ENCODE data around the gene MTHFD2L.

Gene MTHFD2L

GRCh38 chr4:74287791-74288190, 129.9 kb downstream of the MTHFD2L start:
- no peaks in the 10 kb centered on the region for H3K9me2 ChIP-seq (replicated peaks; ENCODE audit: insufficient read depth, low read length)
- no peaks in the 10 kb centered on the region for H3F3A ChIP-seq (ENCODE audit: insufficient read depth)
- H3K79me2 ChIP-seq (ENCODE audit: insufficient read depth, low read length), result no peaks in the 10 kb centered on the region
- H2AFZ ChIP-seq (ENCODE audit: low read depth, low read length, severe bottlenecking), result no peak overlapping the region
- no peak overlapping the region for H3K27ac ChIP-seq (ENCODE audit: low read depth, low read length)
- no peaks in the 10 kb centered on the region for H3K27me3 ChIP-seq (ENCODE audit: low read length)
- H3K4me2 ChIP-seq (ENCODE audit: low read depth, low read length, poor library complexity, severe bottlenecking), result no peak overlapping the region
- H3K9me3 ChIP-seq (ENCODE audit: insufficient read depth, low read length), result no peaks in the 10 kb centered on the region
- no peak overlapping the region for H3K9ac ChIP-seq (ENCODE audit: low read length)
- H4K20me1 ChIP-seq (ENCODE audit: low read depth, low read length), result no peaks in the 10 kb centered on the region
- no peaks in the 10 kb centered on the region for H3K36me3 ChIP-seq (ENCODE audit: low read length)
- TF ChIP-seq, protein P1, sequence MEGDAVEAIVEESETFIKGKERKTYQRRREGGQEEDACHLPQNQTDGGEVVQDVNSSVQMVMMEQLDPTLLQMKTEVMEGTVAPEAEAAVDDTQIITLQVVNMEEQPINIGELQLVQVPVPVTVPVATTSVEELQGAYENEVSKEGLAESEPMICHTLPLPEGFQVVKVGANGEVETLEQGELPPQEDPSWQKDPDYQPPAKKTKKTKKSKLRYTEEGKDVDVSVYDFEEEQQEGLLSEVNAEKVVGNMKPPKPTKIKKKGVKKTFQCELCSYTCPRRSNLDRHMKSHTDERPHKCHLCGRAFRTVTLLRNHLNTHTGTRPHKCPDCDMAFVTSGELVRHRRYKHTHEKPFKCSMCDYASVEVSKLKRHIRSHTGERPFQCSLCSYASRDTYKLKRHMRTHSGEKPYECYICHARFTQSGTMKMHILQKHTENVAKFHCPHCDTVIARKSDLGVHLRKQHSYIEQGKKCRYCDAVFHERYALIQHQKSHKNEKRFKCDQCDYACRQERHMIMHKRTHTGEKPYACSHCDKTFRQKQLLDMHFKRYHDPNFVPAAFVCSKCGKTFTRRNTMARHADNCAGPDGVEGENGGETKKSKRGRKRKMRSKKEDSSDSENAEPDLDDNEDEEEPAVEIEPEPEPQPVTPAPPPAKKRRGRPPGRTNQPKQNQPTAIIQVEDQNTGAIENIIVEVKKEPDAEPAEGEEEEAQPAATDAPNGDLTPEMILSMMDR (IDR thresholded peaks at IDR 0.05; ENCODE audit: insufficient read depth, low read length, poor library complexity, severe bottlenecking), result no peak
- TF ChIP-seq EZH2phosphoT487 (conservative IDR thresholded peaks at IDR 0.05; ENCODE audit: low read length), result no peak
- H3K4me3 ChIP-seq (ENCODE audit: insufficient read depth, low read length, poor library complexity, severe bottlenecking), result no peak overlapping the region

GRCh38 chr4:74291471-74291870, 133.6 kb downstream of the MTHFD2L start:
- no peak overlapping the region for H3K4me3 ChIP-seq (ENCODE audit: insufficient read depth, low read length, poor library complexity, severe bottlenecking)

DNA sequence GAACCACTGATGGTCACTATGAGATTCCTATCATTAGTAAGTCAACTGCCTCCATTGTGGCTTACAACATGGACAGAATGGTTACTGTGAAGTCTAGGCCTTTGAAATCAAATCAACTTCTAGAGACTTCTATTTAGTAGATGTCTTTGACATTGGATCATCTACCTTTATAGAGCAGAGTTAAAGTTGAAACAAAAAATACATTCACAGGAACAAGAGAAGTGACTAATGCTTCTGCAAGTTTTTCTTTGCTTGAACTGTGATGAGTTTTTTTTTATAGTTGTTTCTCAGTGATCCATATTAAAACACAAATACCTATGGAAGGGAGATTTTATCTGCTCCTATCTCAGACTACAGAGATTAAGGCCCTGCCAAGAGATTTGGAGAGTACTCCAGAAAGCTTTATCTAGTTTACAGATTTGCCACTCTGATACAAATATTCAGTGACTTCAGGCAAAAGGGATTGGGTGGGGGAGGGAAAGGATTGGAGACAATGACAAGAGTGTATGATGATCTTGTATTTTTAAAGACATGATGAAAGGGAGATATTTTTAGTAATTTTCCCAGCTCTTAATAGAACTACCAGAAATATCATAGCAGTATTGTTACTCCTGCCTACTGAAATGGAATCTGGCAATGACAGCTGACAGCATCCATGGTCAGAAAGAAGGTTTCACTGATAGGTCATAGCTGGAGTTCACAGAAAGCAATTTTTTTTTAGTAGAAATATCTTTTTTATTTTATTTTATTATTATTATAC, 134.4 kb downstream of the MTHFD2L start:
- TF ChIP-seq, protein P1 (IDR thresholded peaks at IDR 0.05; ENCODE audit: insufficient read depth, low read length, poor library complexity, severe bottlenecking), result no peak
- TF ChIP-seq EZH2phosphoT487 (conservative IDR thresholded peaks at IDR 0.05; ENCODE audit: low read length), result no peak

More at GRCh38 chr4:74291471-74291870, 133.6 kb downstream of the MTHFD2L start:
- Histone ChIP-seq H3K27me3 (ENCODE audit: low read length) (no peaks in the 10 kb centered on the region), H2AFZ (ENCODE audit: low read depth, low read length, severe bottlenecking) (no peak overlapping the region), H3K9me2 (replicated peaks; ENCODE audit: insufficient read depth, low read length) (no peaks in the 10 kb centered on the region), H3K36me3 (ENCODE audit: low read length) (no peaks in the 10 kb centered on the region), H3K4me2 (ENCODE audit: low read depth, low read length, poor library complexity, severe bottlenecking) (no peak overlapping the region), H3F3A (ENCODE audit: insufficient read depth) (no peaks in the 10 kb centered on the region), H3K9ac (ENCODE audit: low read length) (no peak overlapping the region), H4K20me1 (ENCODE audit: low read depth, low read length) (no peaks in the 10 kb centered on the region), H3K79me2 (ENCODE audit: insufficient read depth, low read length) (no peaks in the 10 kb centered on the region), H3K9me3 (ENCODE audit: insufficient read depth, low read length) (no peaks in the 10 kb centered on the region), H3K27ac (ENCODE audit: low read depth, low read length) (no peak overlapping the region)
- TF ChIP-seq EZH2phosphoT487 (conservative IDR thresholded peaks at IDR 0.05; ENCODE audit: low read length), result no peak
- TF ChIP-seq, protein P1 (IDR thresholded peaks at IDR 0.05; ENCODE audit: insufficient read depth, low read length, poor library complexity, severe bottlenecking), result no peak

More for the DNA sequence above, 134.4 kb downstream of the MTHFD2L start:
- Histone ChIP-seq H3K79me2 (ENCODE audit: insufficient read depth, low read length) (no peaks in the 10 kb centered on the region), H3K4me2 (ENCODE audit: low read depth, low read length, poor library complexity, severe bottlenecking) (no peak overlapping the region), H4K20me1 (ENCODE audit: low read depth, low read length) (no peaks in the 10 kb centered on the region), H3K9me3 (ENCODE audit: insufficient read depth, low read length) (no peaks in the 10 kb centered on the region), H3K9me2 (replicated peaks; ENCODE audit: insufficient read depth, low read length) (no peaks in the 10 kb centered on the region), H3K27me3 (ENCODE audit: low read length) (no peaks in the 10 kb centered on the region), H2AFZ (ENCODE audit: low read depth, low read length, severe bottlenecking) (no peak overlapping the region), H3K36me3 (ENCODE audit: low read length) (no peaks in the 10 kb centered on the region), H3K9ac (ENCODE audit: low read length) (no peak overlapping the region), H3F3A (ENCODE audit: insufficient read depth) (no peaks in the 10 kb centered on the region), H3K27ac (ENCODE audit: low read depth, low read length) (no peak overlapping the region), H3K4me3 (ENCODE audit: insufficient read depth, low read length, poor library complexity, severe bottlenecking) (no peak overlapping the region)
